ENCODE results near the gene CUL1.

GRCh38 chr7:148791546-148791945 is 92.8 kb downstream of the CUL1 start:
- TF ChIP-seq CTCF (conservative IDR thresholded peaks at IDR 0.05; ENCODE audit: low read depth, low read length) (no peak), EZH2 (IDR thresholded peaks at IDR 0.05; ENCODE audit: low read length, unreplicated experiment) (no peak)

Data from PC-3 (cell line).